ENCODE data around the gene ITPR1. TPM values are rescaled to one million over a fixed set of nuclear protein-coding genes. Genes with fewer than 3 reads are reported as not detected.

ITPR1 gene
- total and polyA plus RNA-seq, 4 donors: 3.7 to 39.4 (median 8.2) TPM

GRCh38 chr3:4529876-4530588 is 36.9 kb downstream of the ITPR1 start:
- 95% methylated on average over 7 of the region's 7 CpGs for WGBS
- no peak overlapping the region for H3K27ac ChIP-seq (ENCODE audit: low read depth in 1 of 2, low read length in 2 of 2)

More at GRCh38 chr3:4529876-4530588, 36.9 kb downstream of the ITPR1 start:
- no peak for DNase-seq (ENCODE audit: low spot score)
- H3K27me3 ChIP-seq (ENCODE audit: control insufficient read depth in 4 of 4, insufficient read depth in 4 of 4, low read length in 3 of 4): no peaks in the 10 kb centered on the region
- no peak overlapping the region for H3K9ac ChIP-seq (ENCODE audit: low read depth in 1 of 2, low read length in 2 of 2)
- TF ChIP-seq ATF3 (IDR thresholded peaks at IDR 0.05) (no peak), CTCF (IDR thresholded peaks at IDR 0.05; ENCODE audit: low read depth, low read length, missing input control) (no peak), SP1 (IDR thresholded peaks at IDR 0.05) (no peak), RXRA (IDR thresholded peaks at IDR 0.05) (no peak), YY1 (IDR thresholded peaks at IDR 0.05) (no peak), REST (IDR thresholded peaks at IDR 0.05) (no peak), HNF4G (IDR thresholded peaks at IDR 0.05) (no peak), MAX (IDR thresholded peaks at IDR 0.05) (no peak)
- H3K4me1 ChIP-seq (ENCODE audit: control insufficient read depth in 4 of 4, insufficient read depth in 4 of 4, low read length in 3 of 4): peaks cover 0 to 14% (median 6%) of the 10 kb centered on the region in 4 donors
- no peaks in the 10 kb centered on the region for H3K9me3 ChIP-seq (ENCODE audit: control insufficient read depth in 4 of 4, low read length in 3 of 4)
- no peak overlapping the region for H3K4me3 ChIP-seq (ENCODE audit: low read depth in 1 of 3, low read length in 3 of 3)
- H3K36me3 ChIP-seq (ENCODE audit: control insufficient read depth in 4 of 4, insufficient read depth in 3 of 4, low read depth in 1 of 4, low read length in 3 of 4): no peaks in the 10 kb centered on the region
